GM19395 (cell line): ENCODE measurements around the gene TIMD4.
A peak's percentile ranks its signal among the peaks of the same experiment; 100 is the strongest.
"Not testable (repeated sequence)": the region's sequence is repeated elsewhere in the genome, so short reads cannot be mapped to it uniquely, and the experiment has no call there.

Source experiments
- ATAC-seq: cut with Tn5 transposase; IDR thresholded peaks from one replicate; pipeline ENCODE4 v1.9.1; 2021; ENCODE audit warnings: mild to moderate bottlenecking, moderate library complexity; ENCODE audit not compliant: unreplicated experiment

TIMD4 gene

GRCh38 chr5:156963125-156963524 is at the start of gene TIMD4:
Gene TIMD4, minus strand, starts transcription at chr5:156963226. Its CDS starts 28 bp downstream, at chr5:156963198.
- no peak for ATAC-seq

- no peak for ATAC-seq
Observed at GRCh38 chr5:157006262-157006661, 43.2 kb upstream of the TIMD4 start.

GRCh38 chr5:157004893-157005551 is 42.0 kb upstream of the TIMD4 start:
- no peak for ATAC-seq

GRCh38 chr5:156991714-156992113 is 28.7 kb upstream of the TIMD4 start:
- no peak for ATAC-seq

GRCh38 chr5:156984064-156984463 is 21.0 kb upstream of the TIMD4 start:
- ATAC-seq: no peak

- ATAC-seq: no peak
Observed at GRCh38 chr5:156981481-156981880, 18.5 kb upstream of the TIMD4 start.

- no peak for ATAC-seq
Observed at GRCh38 chr5:156974328-156974727, 11.3 kb upstream of the TIMD4 start.

- ATAC-seq: no peak
Observed at GRCh38 chr5:156971848-156972525, 9.0 kb upstream of the TIMD4 start.

- no peak for ATAC-seq
Observed at GRCh38 chr5:156971415-156971814, 8.4 kb upstream of the TIMD4 start.

- ATAC-seq: not testable (repeated sequence)
Observed at GRCh38 chr5:156967386-156967785, 4.4 kb upstream of the TIMD4 start.

GRCh38 chr5:156956321-156956720 is 6.7 kb downstream of the TIMD4 start:
- ATAC-seq: no peak

- no peak for ATAC-seq
Observed at GRCh38 chr5:156951359-156951758, 11.7 kb downstream of the TIMD4 start.

GRCh38 chr5:156950716-156951115 is 12.3 kb downstream of the TIMD4 start:
- ATAC-seq: no peak

GRCh38 chr5:156949424-156949823 is 13.6 kb downstream of the TIMD4 start:
- no peak for ATAC-seq

GRCh38 chr5:156947925-156948324 is 15.1 kb downstream of the TIMD4 start:
- no peak for ATAC-seq

GRCh38 chr5:156942064-156942463 is 21.0 kb downstream of the TIMD4 start:
- ATAC-seq: peak; percentile 98

- ATAC-seq: not testable (repeated sequence)
Observed at GRCh38 chr5:156940462-156940861, 22.6 kb downstream of the TIMD4 start.

- ATAC-seq: no peak
Observed at GRCh38 chr5:156936972-156937371, 26.1 kb downstream of the TIMD4 start.

GRCh38 chr5:156934450-156935211 is 28.4 kb downstream of the TIMD4 start:
- no peak for ATAC-seq

GRCh38 chr5:156929366-156929948 is 33.6 kb downstream of the TIMD4 start:
- ATAC-seq: no peak

GRCh38 chr5:156927545-156927944 is 35.5 kb downstream of the TIMD4 start:
- ATAC-seq: no peak
